ENCODE measurements around the gene PRRT1.
"Not testable (repeated sequence)": the region's sequence is repeated elsewhere in the genome, so short reads cannot be mapped to it uniquely, and the experiment has no call there.

The PRRT1 gene

DNA sequence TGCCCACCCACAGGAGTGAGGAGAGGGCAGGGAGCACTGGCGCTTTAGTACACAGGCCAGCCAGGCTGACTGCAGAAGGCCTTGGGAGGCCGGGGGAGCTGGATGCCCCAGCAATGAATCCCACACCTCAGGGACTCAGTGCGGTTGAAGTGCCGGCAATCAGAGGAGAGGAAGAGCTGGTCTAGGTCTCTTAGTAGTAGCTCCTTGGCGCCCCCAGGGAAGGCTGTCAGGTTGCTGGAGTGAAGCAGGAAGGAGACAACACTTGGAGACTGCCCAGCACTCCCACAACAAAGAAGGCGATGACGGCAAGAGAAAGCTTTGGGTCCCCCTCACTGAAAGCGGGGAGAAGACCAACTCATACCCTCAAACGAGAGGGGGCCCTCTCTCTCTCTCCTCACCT is 34.3 kb downstream of the PRRT1 start:
- DNase-seq: no peak

DNA sequence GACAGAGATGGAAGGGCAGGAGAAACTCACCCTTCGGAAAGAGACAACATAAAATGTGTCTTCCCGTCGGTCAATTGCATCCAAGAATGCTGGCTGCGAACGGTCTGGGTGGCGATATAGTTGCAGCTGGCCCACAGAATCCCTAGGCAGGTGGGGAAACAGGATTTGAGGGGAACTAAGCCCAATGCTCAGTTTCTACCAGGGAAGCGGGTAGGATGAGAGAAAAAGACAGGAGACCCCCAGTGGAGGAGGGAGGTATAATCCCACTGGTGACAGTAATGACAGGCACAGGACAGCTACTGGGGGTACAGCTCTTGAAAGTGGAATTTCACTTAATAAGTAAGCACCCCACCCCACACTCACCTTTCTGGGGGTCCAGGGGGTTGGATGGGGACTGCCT is 35.1 kb downstream of the PRRT1 start:
- no peak for DNase-seq

DNA sequence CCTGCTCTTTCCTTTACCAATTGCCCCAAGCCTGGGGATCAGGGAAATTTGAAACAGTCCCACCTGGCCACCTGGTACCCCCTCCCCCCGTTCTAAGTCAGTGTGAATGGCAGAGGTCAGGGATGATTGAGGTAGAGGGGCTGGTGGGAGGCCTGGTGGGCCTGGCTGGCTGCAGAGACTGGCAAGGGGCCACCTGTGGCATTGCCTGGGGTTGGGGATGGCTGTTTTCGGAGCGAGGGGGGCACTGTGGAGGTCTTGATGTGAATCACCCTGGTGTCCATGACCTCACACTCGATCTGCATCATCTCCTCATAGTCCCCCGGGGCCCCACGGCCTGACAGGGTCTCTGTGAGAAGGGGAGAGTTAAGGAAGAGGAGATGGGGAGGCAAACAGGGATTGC is 36.1 kb downstream of the PRRT1 start:
- no peak for DNase-seq

DNA sequence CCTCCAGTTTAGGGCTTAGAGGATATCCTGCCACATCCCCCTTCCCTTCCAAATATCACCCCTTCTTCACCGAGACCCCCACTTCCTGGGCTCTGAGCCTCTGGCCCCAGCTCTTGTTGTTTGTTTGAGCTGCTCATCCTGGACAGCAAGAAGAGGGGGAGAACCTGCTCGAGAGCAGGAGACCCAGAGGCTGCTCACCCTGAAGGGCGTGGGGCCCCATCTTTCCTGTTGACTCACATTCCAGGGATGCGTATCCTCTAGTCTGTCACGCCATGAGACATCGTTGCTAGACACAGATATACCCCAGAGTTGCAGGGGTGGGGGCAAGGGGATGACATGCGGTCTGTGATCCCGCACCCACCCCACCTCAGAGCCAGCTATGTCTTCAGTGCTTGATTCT is 36.9 kb downstream of the PRRT1 start:
- no peak for DNase-seq

DNA sequence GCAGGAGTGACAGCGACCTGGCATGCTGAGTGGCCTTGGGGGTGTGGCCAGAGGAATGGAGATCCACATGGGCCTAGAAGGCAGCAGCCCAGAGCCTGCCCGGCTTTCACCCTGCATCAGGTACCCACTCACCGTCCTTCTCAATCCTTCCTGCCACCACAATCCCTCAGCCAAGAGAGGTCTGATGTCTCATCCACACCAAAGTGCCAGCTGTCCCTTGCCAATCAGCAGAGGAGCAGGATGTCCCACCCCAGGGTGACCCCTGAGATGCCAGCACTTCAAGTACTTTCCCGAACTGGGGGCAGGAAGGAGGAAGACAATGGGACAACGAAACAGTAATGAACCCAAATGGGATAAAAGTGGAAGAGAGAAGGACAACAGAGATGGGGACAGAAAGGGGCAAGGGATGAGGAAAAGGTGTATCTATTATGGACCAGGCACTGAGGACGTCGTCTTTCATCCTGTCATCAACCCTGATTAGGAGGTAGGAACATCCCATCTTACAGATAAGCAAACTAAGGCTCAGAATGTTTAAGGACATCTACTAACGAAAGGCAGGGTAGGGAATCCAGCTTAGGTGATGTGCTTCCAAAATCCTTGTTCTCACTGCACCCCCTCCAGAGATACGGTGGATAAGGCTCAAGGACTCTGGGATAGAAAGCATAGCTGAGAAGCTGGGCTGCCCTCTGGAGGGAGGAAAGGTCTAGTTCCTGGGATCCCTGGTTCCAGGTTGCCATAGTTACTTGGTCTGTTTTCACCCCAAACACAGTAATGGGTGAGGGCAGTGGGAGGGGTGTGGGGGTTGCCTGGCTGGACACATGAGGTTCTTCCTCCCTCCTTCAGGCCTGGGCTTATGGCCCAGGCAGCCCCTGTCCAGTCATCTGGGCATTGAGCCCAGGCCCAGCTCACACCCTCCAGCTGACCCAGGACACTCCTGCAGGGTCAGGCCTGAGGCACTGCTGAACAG is 38.1 kb downstream of the PRRT1 start:
- DNase-seq: no peak

DNA sequence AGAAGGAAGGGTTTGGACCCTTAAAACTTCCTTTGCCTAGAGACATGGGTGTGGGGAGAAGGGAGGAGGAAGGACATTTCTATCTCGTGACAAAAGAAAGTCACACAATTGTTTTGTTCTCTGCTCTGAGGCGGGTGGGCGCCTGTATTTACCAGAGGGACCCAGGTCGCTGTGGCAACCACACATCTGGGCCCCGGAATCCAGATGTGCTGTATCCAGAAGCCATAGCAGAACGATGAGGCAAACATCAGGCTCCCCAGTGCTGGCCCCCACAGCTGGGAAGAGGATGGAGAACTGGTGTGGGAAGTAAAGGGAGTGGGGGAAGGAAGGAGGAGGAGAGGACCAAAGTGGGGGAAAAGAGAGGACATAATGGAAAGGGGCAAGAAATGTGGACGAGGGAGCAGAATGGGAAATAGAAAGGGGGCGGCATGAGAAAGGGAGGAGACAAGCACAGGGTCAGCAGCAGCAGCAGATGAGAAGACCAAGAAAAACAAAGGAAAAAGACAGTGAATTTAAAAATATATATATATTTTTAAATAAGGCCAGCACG is 39.2 kb downstream of the PRRT1 start:
- no peak for DNase-seq

DNA sequence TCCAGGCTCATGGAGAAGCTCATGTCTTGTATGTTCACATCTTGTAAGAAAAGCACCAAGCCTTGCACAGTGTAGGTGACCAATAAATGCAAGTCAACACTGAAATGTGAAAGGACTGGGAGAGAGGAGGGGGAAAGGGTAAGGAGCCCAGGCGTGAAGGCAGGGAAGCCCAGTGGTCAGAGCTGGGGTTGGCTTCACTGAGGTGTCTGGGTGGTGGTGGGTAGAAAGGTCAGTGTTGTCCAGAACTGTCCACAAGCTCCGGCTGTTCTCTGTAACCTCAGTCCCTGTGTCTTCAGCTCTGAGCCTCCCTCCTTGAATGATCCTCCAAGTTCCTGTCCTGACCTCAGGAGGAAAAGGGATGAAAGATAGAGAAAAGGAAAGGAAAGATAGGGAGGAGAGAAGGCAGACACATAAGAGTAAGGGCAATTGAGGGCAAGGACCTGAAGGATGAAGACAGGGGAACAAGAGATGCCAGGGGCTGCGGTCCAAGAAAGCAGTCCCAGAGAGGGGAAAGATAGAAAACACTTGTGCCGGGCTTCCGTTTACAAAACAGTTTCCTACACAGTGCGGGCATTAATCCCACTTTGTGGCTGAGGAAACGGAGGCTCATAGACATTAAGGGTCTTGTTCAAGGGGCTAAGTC is 40.2 kb downstream of the PRRT1 start:
- DNase-seq: no peak

DNA sequence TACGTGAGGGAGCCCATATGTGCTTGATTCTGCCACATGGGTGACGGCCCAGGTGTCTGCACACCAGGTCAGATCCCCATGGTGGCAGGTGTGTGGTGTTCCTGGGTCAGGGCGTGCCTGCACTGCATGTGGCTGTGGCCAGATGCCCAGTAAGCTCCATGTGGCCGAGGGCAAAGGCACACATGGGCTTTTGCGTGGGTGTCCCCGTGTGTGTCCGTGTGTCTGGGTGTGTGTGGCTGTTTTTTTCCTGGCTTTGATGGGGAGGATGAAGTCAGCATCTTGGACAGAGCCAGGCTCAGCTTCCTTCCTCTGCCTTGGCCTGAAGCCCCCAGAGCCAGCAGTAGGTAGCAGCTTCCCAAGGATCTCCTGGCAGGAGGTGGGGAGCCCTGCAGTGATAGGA is 41.1 kb downstream of the PRRT1 start:
- no peak for DNase-seq

DNA sequence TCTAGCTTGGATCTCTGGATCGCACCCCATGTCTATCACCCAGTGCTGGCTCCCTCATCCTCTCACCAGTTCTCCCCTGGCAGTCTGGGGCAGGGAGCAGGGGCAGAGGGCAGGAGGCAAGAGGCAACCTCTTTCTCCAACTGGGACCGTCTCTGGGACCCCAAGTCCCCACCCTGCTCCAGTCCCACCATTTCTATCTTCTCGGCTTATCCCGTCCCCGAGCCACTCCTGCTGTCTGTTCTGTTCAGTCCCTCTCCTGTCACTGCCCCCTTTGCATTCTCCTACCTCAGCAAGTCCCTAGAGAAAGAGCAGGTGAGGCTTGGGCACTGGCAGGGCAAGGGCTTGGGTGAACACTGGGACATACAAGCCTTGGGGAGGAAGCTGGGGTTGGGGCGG is 42.0 kb downstream of the PRRT1 start:
- DNase-seq: no peak

DNA sequence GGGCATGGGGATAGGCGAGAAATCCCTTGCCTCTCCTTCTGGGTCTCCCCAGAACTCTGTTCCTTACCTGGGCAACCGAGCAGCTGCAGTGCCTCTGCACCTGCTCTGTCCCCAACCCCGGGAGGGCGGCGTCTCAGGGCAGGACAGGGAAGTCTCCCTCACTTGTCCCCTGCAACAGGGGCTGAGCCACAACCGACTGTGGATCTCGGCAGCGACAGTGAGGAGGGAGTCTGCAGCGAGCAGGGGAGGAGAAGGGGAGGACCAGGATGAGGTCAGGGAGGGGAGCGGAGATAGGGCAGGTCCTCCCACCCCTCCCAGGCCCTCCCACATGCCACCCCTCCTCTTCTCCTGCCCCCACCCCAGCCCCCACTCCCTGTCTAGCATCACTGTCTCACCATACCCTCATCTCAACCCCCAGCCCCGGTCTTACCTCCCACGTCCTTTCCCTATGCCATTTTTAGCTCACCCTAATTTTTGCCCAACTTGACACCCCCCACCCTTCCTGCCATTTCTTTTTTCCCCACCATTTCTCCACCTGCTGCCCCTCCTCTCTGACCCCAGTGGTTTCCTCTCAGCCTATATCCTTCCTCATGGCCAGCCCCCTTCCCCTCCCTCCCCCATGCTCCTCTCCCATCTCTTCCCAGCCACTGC is 42.5 kb downstream of the PRRT1 start, which contains the start of gene TNXB:
Gene TNXB (minus strand): TSS at position 225 of the 651 bp plus-strand sequence. CDS start 11,140 bp downstream, outside the sequence.
- DNase-seq: no peak

DNA sequence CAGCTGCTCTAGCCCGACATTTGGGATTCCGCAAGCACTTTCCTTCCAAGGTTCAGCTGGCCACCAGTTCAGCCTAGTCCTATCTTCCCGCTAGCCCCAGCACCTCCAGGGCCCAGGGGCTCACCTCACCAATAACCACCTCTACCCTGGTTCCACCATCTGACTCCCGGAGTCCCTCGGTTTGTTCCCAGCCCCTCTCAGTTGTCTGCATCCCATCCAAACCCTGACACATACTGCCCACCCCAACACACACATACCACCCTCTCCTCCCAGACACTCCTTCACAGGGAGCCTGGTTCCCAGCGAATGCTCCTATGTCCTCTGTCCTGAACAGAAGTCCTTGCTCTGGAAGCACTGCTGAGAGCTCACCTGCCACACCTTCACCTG is 43.0 kb downstream of the PRRT1 start:
- DNase-seq: no peak

DNA sequence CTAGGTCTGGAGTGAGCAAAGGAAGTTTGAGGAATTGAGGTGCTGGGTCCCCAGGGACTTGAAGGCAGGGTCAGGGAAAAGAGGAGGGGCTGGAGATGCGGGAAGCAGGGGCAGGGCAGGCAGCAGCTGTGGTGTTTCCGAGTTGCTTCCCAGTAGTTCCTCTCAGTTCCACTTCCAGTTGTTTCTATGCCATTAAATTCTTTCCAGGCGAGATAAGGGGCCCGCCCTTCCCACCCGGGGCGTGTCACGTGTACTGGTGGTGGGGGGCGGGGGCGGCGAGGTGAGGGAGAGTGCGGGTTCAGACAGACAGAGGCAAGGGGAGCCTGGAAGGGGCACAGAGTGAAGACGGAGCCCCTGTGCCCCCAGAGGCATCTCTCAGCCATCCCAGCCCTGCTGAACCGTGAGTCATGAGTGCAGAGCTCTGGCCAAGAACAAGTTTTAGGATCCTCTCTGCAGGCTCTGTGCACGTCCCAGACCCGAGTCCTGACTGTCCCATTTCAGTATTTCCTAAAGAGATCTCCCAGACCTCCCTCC is 43.6 kb downstream of the PRRT1 start:
- no peak for DNase-seq

DNA sequence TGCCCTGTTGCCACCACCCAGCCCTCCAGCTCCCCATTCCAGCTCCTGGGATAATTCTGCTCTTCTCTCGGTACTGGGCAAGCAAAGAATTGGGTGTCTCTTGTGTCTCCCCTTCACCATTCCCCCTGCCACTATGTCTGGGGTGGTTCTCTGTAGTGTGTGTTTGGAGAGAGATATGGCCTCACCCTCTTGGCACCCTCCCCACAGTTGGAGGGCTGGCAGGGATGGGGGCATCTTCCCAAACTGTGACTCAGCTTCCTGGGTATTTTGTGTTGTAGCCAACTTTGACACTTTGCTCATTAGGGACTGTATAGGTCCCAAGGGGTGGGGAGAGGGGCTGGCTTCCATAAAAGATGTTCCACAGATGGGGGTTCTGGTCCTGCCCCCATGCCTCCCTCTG is 44.3 kb downstream of the PRRT1 start:
- no peak for DNase-seq

DNA sequence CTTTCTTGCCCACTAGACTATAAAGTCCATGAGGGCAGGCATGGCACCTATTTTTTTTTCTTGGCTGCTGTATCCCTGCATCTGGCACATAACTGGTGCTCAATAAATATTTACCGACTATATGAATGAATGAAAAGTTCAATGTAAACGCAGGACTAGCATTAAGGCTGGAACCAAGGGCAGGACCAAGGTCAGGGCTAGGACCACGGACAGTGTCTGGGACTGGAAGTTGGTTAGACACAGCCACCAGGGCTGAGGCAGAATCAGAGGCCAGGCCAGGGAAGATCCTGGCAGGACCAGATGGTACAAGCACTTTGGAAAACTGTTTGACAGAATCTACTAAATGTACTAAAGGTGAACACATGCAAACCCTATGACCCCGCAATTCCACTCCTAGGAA is 46.3 kb downstream of the PRRT1 start:
- no peak for DNase-seq

DNA sequence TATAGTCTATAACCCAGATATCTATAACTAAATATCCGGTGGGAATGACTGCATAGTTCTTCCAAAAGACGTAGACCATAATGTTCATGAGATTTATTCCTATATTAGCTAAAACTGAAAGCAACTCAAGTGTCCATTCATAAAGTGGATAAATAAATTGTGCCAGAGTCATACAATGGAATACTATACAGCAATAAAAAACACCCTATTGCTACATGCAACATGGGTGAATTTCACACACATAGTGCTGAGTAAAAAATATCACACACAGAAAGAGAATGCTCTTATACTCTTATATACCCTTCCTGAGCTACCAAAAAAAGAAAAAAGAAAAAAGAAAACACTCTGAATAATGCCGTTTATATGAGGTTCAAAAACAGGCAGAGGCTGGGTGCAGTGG is 49.5 kb downstream of the PRRT1 start:
- no peak for DNase-seq

DNA sequence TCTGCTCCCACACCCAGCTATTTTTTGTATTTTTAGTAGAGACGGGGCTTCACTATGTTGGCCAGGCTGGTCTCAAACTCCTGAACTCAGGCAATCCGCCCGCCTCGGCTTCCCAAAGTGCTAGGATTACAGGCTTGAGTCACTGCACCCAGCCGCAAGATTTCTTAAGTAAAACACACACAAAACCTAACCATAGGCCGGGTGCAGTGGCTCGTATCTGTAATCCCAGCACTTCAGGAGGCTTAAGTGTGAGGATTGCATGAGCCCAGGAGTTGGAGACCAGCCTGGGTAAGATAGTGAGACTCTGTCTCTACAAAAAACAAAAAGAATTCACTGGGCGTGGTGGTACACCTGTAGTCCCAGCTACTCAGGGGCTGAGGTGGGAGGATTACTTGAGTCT is 51.5 kb downstream of the PRRT1 start:
- not testable (repeated sequence) for DNase-seq
